H54 (cell line): ENCODE measurements around the gene GDI1.

Experiments used
- DNase-seq: peaks from one replicate; pipeline ENCODE4 v3.0.0; 2011; ENCODE audit warnings: low spot score, mixed read lengths; ENCODE audit not compliant: insufficient read length
- FAIRE-seq: peaks from 3 replicates; lab custom pipeline; 2011; peaks lifted over from hg19 to GRCh38; lab: Jason Lieb, UNC
- POLR2A ChIP-seq: IDR thresholded peaks from 2 replicates; pipeline ENCODE4 v1.6.1; 2011; ENCODE audit warnings: low read depth, mild to moderate bottlenecking, low read length

Gene GDI1

DNA sequence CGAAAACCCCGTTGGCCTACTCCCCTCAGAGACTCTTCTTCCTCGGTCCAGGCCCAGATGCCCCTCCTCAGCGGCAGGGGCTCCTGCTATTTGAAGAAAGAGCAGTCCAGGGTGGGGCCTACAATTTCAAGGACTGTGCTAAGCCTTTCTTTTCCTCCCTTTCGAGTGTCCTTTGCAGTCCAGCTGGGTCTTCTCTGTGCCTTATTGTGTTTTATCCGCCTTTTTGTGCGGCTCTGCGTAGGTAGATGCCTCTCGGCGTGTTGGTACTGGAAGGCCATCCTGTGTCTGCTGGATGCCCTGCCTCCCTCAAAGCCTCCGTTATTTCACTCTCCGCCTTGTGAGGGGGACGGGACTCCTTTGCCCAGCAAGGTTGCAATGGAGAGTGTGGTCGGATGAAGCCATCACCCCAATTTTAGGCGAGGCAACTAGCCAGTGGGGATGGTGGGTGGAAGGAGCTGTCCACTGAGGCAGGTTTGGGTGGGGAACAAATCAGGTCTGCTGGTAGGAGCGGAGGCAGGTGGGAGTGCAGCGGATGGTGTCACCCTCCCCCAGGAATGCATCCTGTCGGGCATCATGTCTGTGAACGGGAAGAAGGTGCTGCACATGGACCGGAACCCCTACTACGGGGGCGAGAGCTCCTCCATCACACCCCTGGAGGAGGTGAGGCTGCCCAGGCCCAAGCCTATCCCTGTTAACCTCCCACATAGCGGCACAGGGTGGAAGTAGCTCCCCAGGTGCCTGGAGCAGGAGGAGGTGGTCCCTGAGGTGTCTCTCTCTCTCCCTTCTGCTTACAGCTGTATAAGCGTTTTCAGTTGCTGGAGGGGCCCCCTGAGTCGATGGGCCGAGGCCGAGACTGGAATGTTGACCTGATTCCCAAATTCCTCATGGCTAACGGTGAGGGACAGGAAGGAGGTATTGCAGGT, 1.3 kb downstream of the GDI1 start:
- TF ChIP-seq POLR2A, result no peak
- FAIRE-seq (no peak), DNase-seq (no peak)

- no peak for TF ChIP-seq POLR2A
- FAIRE-seq (no peak), DNase-seq (no peak)
Measured at GRCh38 chrX:154439841-154440240, 2.9 kb downstream of the GDI1 start.

DNA sequence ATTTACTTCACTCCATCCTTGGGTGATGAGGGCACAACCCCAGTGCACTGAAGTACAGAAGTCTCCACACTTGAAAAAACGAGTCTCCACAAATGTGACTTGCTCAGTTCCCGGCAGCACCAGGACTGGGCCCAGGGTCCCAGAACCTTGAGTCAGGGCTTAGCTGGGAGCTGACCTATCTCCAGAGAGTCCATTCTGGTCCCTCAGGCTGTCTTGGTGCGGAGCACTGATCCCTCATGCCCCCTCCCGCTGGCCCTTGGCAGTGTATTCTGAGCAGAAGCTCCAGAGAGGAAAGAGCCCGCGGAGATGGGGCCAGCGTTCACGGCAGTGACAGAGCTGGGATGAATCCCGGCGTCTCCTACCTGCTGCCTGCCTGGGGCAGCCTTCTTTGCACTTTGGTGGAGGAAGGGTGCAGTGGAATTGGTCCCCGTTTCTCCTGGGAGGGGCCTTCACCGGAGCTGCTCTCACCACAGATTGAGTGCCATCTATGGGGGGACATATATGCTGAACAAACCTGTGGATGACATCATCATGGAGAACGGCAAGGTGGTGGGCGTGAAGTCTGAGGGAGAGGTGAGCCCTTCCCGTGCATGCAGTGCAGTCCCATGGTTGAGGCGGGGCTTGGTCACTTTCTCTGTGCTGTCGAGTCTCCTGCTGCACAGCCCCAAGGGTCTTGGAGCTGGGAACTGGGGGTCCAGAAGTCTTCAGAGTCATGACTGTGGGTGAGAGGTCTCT, 3.8 kb downstream of the GDI1 start:
- no peak for FAIRE-seq
- TF ChIP-seq POLR2A, result no peak
- no peak for DNase-seq

GRCh38 chrX:154441564-154441963, 4.6 kb downstream of the GDI1 start:
- no peak for TF ChIP-seq POLR2A
- DNase-seq (no peak), FAIRE-seq (no peak)

GRCh38 chrX:154441984-154442707, 5.2 kb downstream of the GDI1 start:
- TF ChIP-seq POLR2A, result no peak
- no peak for FAIRE-seq
- DNase-seq, result no peak

DNA sequence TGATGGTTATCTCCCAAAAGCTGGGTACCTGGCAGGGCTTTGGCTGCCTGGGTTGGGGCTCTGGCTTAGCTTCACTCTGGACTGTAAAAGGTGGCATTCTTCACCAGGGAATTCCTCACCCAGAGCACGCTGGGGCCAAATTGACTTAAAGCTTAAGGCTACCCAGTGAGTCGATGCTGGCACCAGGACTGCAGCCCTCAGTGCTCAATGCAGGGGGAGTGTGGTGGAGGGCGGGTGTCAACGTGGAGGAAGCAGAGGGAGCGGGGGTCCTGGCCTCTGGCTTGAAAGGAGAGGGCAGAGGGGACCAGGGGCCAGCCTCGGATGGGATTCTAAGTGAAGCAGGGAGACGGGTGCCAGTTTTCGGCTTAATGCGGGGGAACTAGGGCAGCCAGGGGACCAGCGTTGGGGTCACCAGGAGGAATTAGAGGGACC, 6.5 kb downstream of the GDI1 start:
- no peak for TF ChIP-seq POLR2A
- DNase-seq, result peak; percentile 36
- no peak for FAIRE-seq

DNA sequence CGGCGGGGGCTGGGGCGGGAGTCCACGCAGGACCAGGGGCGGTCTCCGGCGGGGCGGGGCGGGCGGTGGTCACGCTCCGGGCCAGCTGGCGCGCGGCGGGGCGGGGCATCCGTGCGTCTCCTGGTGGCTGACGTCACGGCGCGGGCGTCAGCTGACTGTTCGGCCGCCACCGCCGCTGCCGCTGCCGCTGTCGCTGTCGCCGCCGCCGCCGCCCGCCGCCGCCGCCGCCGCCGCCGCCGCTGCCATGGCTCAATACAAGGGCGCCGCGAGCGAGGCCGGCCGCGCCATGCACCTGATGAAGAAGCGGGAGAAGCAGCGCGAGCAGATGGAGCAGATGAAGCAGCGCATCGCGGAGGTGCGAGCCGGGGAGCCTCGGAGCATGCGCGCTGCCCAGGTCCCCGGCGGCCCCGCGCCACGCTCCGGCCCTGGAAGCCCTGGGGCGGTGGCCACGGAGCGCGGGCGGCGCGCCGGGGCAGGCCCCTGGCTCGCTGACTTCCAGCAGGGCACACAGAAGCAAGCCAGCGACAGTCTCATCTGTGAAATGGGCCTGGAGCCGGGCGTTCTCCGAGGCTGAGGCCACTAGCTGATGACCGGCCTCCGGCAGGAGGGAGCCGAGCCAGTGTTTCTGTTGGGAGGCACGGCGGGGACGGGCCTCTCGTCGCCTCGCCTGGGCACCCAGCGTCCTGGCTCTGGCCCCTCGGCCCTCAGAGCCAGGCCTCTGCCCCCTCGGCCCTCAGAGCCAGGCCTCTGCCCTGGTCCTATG, 7.2 kb downstream of the GDI1 start, which contains the start of gene FAM50A:
TSS of gene FAM50A (plus strand) at position 150 of the 763 bp plus-strand sequence. CDS start at position 245, 95 bp downstream.
- DNase-seq (peak; percentile 47), FAIRE-seq (no peak)
- 0 out of 2 replicates have a peak, but pooled peaks have one; percentile 28 for TF ChIP-seq POLR2A

DNA sequence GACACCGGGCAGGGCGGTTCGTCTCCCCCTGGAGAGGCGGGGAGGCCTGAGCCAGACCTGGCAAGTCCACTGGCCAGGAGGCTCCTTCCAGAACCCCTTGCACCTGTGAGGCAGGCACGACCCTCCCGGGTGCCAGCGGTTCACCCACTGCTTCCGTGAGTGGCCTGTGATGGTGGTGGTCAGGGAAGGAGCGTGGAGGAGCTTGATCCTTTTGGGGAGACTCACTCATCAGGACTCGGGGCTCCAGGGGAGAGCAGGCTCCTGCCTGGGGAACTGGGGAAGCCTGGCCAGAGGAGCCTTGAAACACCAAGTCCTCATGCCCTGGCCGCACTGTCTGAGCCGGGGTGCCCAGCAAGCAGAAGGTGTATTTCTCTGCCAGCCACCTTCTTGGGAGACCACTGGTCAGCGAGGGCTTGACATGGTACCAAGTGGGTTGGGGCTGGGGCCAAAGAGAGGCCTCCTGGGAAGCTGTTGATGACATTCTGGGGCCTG, 7.8 kb downstream of the GDI1 start:
- DNase-seq (no peak), FAIRE-seq (no peak)
- no peak for TF ChIP-seq POLR2A

DNA sequence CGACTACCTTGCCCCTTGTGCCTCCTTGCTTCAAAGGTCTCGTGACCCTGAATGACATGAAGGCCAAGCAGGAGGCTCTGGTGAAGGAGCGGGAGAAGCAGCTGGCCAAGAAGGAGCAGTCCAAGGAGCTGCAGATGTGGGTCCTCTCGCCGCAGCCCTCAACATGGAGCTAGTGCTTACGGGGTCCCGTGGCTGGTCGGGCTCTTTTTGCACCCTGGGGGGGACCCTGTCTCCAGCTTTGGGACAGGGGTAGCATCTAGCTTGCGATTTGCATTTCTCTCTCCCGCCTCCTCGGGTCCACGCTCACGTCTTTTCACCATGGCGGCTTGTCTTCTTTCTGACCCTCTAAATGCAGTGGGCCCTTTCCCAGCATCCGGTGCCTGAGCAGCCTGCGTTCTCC, 8.8 kb downstream of the GDI1 start:
- DNase-seq (no peak), FAIRE-seq (no peak)
- no peak for TF ChIP-seq POLR2A

- FAIRE-seq, result no peak
- TF ChIP-seq POLR2A, result no peak
- DNase-seq, result no peak
Measured at GRCh38 chrX:154446430-154446829, 9.5 kb downstream of the GDI1 start.

GRCh38 chrX:154448484-154448883, 11.5 kb downstream of the GDI1 start:
- DNase-seq (no peak), FAIRE-seq (no peak)
- no peak for TF ChIP-seq POLR2A

DNA sequence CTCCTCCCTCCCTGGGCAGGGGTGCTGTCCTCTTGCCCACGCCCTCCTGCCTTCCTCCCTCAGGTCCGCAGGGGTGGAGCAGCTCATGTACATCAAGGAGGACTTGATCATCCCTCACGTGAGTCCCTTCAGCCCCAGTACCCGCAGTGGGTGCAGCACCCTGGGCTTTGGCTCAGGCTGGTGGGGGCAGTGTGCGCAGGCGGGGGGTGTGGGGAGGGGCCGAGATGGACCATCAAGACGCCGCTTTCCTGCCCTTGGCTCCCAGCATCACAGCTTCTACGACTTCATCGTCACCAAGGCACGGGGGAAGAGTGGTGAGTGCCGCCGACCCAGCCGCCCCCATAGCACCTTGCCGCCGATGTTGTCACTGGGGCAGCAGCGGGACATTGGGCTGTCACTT, 12.7 kb downstream of the GDI1 start:
- TF ChIP-seq POLR2A, result no peak
- no peak for DNase-seq
- FAIRE-seq, result no peak

- no peak for FAIRE-seq
- DNase-seq, result no peak
- no peak for TF ChIP-seq POLR2A
Measured at GRCh38 chrX:154450312-154450711, 13.4 kb downstream of the GDI1 start.
